Tibial artery (tissue), 4 donors: Measurements from ENCODE around the gene ARHGAP9.
"Not testable (repeated sequence)": the region's sequence is repeated elsewhere in the genome, so short reads cannot be mapped to it uniquely, and the experiment has no call there.

Experiments
- DNase-seq, 2 donors: peaks; one replicate each; pipeline ENCODE4 v3.0.0-alpha.2; 2019
- H3K27ac ChIP-seq, 2 donors: fragments of 200-600 bp; sonication (generic) in 1 of 2; 1 replicate in 1 of 2; 2 replicates in 1 of 2; pipeline ENCODE4 v1.5.1; 2018 to 2019; ENCODE audit warnings: mild to moderate bottlenecking in 1 of 2
- H3K27me3 ChIP-seq, 2 donors: fragments of 200-600 bp; sonication (generic) in 1 of 2; one replicate each; pipeline versions ENCODE4 v1.5.1 to v1.6.0; 2016 to 2019
- H3K36me3 ChIP-seq, 3 donors: fragments of 200-600 bp; sonication (generic) in 2 of 3; one replicate each; pipeline ENCODE4 v1.5.1; 2016 to 2019; ENCODE audit warnings: mild to moderate bottlenecking in 2 of 3
- H3K4me1 ChIP-seq, 4 donors: fragments of 200-600 bp; sonication (generic) in 2 of 4; 1 replicate in 3 of 4; 2 replicates in 1 of 4; pipeline ENCODE4 v1.5.1; 2016 to 2019
- H3K4me3 ChIP-seq, 2 donors: fragments of 200-600 bp; sonication (generic) in 1 of 2; 1 replicate in 1 of 2; 2 replicates in 1 of 2; pipeline ENCODE4 v1.5.1; 2018 to 2019; ENCODE audit warnings: mild to moderate bottlenecking in 2 of 2
- H3K9me3 ChIP-seq, 3 donors: fragments of 200-600 bp; sonication (generic) in 1 of 3; one replicate each; pipeline ENCODE4 v1.5.1; 2016 to 2019
- intact Hi-C: fragments of 100-400 bp; cut with DNase I; formaldehyde crosslinking; loops from one replicate; pipeline ENCODE4 v1.15.0; 2023; ENCODE audit warnings: low total_unique reads
- TF ChIP-seq, protein P1 (sequence below), 2 experiments: fragments of 200-600 bp in 1 of 2; fragments of 450-650 bp in 1 of 2; IDR thresholded peaks; one replicate each; pipeline ENCODE4 v1.5.1; 2017 to 2019; ENCODE audit warnings: antibody characterized with exemption in 2 of 2, mild to moderate bottlenecking in 1 of 2, moderate library complexity in 1 of 2

Gene ARHGAP9

DNA sequence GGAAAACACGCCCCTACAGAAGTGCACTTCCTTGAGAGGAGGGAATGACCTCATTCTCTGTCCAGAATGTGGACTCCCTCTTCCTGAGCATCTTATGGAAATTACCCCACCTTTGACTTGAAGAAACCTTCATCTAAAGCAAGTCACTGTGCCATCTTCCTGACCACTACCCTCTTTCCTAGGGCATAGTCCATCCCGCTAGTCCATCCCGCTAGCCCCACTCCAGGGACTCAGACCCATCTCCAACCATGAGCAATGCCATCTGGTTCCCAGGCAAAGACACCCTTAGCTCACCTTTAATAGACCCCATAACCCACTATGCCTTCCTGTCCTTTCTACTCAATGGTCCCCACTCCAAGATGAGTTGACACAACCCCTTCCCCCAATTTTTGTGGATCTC is 29.6 kb downstream of the ARHGAP9 start:
- no peak for DNase-seq
- H3K27me3 ChIP-seq, result no peaks in the 10 kb centered on the region
- H3K9me3 ChIP-seq, result no peaks in the 10 kb centered on the region
- H3K4me1 ChIP-seq, result peaks cover 0 to 20% (median 15%) of the 10 kb centered on the region in 4 donors
- TF ChIP-seq, protein P1, sequence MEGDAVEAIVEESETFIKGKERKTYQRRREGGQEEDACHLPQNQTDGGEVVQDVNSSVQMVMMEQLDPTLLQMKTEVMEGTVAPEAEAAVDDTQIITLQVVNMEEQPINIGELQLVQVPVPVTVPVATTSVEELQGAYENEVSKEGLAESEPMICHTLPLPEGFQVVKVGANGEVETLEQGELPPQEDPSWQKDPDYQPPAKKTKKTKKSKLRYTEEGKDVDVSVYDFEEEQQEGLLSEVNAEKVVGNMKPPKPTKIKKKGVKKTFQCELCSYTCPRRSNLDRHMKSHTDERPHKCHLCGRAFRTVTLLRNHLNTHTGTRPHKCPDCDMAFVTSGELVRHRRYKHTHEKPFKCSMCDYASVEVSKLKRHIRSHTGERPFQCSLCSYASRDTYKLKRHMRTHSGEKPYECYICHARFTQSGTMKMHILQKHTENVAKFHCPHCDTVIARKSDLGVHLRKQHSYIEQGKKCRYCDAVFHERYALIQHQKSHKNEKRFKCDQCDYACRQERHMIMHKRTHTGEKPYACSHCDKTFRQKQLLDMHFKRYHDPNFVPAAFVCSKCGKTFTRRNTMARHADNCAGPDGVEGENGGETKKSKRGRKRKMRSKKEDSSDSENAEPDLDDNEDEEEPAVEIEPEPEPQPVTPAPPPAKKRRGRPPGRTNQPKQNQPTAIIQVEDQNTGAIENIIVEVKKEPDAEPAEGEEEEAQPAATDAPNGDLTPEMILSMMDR (IDR thresholded peaks at IDR 0.05), result no peak
- H3K36me3 ChIP-seq, result no peaks in the 10 kb centered on the region
- H3K27ac ChIP-seq, result no peak overlapping the region
- H3K4me3 ChIP-seq, result no peak overlapping the region
- intact Hi-C loops, result loop anchor here (5.0 kb wide), 2 partner anchors 183 to 328 kb away; no protein-coding TSS in a partner anchor

DNA sequence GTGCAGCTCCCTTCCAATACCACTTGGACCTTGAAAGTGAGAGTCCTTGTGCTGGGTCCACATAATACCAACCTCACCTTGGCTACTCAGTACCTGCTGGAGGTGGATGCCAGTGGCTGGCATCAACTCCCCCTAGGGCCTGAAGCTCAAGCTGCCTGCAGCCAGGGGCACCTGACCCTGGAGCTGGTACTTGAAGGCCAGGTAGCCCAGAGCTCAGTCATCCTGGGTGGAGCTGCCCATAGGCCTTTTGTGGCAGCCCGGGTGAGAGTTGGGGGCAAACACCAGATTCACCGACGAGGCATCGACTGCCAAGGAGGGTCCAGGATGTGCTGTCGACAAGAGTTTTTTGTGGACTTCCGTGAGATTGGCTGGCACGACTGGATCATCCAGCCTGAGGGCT is 30.3 kb downstream of the ARHGAP9 start:
- H3K4me3 ChIP-seq, result no peak overlapping the region
- intact Hi-C loops, result no loop called here
- no peaks in the 10 kb centered on the region for H3K9me3 ChIP-seq
- H3K27ac ChIP-seq, result no peak overlapping the region
- DNase-seq, result no peak
- TF ChIP-seq, protein P1 (IDR thresholded peaks at IDR 0.05), result no peak
- no peaks in the 10 kb centered on the region for H3K36me3 ChIP-seq
- H3K4me1 ChIP-seq, result peaks cover 0 to 20% (median 15%) of the 10 kb centered on the region in 4 donors
- H3K27me3 ChIP-seq, result no peaks in the 10 kb centered on the region

DNA sequence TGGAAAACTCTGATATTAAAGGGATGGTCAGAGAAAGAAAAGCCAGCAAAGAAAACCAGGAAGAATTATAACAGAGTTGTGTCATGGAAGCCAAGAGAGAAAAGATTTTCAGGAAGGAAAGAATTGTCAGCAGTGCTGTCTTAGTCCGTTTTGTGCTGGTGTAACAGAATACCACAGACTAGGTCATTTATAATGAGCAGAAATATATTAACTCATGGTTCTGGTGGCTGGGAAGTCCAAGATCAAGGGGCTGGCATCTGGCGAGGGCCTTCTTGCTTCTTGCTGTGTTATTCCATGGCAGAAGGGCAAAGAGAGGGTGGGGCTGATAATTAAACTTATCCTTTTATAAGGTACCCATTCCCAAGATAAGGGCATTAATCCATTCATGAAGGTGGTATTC is 31.0 kb downstream of the ARHGAP9 start:
- Histone ChIP-seq H3K27me3 (no peaks in the 10 kb centered on the region), H3K4me3 (no peak overlapping the region), H3K27ac (no peak overlapping the region), H3K36me3 (no peaks in the 10 kb centered on the region), H3K4me1 (peaks cover 0 to 20% (median 15%) of the 10 kb centered on the region in 4 donors), H3K9me3 (no peaks in the 10 kb centered on the region)
- TF ChIP-seq, protein P1 (IDR thresholded peaks at IDR 0.05), result no peak
- DNase-seq, result no peak
- intact Hi-C loops, result no loop called here

DNA sequence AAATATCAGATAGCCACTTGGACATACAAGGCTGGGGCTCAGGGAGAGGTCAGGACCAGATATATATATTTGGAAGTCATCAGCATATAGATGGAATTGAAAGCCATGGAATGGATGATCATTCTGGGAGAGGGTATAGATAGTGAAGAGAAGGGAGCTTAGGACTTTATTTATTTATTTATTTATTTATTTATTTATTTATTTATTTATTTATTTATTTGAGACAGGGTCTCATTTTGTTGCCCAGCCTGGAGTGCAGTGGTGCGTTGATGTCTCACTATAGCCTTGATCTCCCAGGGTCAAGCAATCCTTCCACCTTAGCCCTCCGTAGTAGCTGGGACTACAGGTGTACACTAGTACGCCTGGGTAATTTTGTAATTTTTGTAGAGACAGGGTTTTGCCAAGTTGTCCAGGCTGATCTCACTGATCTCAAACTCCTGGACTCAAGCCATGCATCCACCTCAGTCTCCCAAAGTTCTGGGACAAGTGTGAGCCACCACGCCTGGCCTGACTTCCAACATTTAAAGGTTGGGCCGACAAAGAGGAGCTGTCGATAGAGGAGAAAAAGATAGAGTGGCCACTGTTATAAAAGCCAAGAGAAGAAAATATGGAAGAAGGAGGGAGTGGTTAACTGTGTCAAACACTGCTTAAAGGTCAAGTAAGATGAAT is 33.2 kb downstream of the ARHGAP9 start:
- TF ChIP-seq, protein P1 (IDR thresholded peaks at IDR 0.05), result no peak
- Histone ChIP-seq H3K4me3 (no peak overlapping the region), H3K27me3 (no peaks in the 10 kb centered on the region), H3K9me3 (no peaks in the 10 kb centered on the region), H3K27ac (no peak overlapping the region), H3K4me1 (peaks cover 0 to 5% (median 3%) of the 10 kb centered on the region in 4 donors), H3K36me3 (no peaks in the 10 kb centered on the region)
- no peak for DNase-seq
- intact Hi-C loops, result no loop called here

DNA sequence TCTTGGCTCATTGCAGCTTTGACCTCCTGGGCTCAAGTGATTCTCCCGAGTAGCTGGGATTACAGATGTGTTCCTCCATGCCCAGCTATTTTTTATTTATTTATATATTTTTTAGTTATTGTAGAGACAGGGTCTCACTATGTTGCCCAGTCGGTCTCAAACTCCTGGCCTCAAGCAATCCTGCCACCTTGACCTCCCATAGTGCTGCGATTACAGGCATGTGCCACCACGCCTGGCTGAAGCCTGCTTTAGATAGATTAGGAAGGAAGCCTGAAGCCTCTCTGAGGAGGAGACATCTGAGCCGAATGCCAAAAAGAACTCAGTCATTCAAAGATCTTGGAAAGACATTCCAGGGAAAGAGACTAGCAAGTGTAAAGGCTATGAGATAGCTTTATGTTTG is 34.9 kb downstream of the ARHGAP9 start:
- TF ChIP-seq, protein P1 (IDR thresholded peaks at IDR 0.05), result no peak
- Histone ChIP-seq H3K9me3 (no peaks in the 10 kb centered on the region), H3K4me1 (no peaks in the 10 kb centered on the region), H3K4me3 (no peak overlapping the region), H3K36me3 (no peaks in the 10 kb centered on the region), H3K27ac (no peak overlapping the region), H3K27me3 (no peaks in the 10 kb centered on the region)
- intact Hi-C loops, result no loop called here
- DNase-seq, result no peak

DNA sequence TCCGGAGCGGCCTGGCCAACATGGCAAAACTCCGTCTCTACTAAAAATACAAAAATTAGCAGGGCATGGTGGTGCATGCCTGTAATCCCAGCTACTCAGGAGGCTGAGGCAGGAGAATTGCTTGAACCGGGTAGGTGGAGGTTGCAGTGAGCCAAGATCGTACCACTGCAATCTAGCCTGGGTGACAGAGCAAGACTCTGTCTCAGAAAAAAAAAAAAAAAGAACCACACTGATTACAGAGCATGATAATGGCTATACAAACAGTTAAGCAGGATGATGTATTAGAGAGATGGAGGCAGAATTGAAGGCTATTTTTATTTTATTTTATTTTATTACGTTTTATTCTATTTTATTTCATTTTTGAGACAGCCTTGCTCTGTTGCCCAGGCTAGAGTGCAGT is 35.3 kb downstream of the ARHGAP9 start:
- H3K36me3 ChIP-seq, H3K4me3 ChIP-seq, intact Hi-C loops, DNase-seq, H3K9me3 ChIP-seq, H3K27ac ChIP-seq, H3K27me3 ChIP-seq, H3K4me1 ChIP-seq: not testable (repeated sequence)
